Stimulated activated CD8-positive, alpha-beta memory T cell treated with anti-CD3 and anti-CD28 coated beads, Interleukin-12 subunit alpha, Interleukin-12 subunit beta, amount 100 ng/mL, for 24 hours (primary cell): Measurements from ENCODE around the gene ZC3HAV1L.
"Not testable (repeated sequence)": the region's sequence is repeated elsewhere in the genome, so short reads cannot be mapped to it uniquely, and the experiment has no call there.

Experiments
- DNase-seq: peaks from one replicate; pipeline ENCODE4 v3.0.0-alpha.2; 2020; ENCODE audit errors: extremely low read depth

Gene ZC3HAV1L

GRCh38 chr7:139054101-139054500 is 18.3 kb upstream of the ZC3HAV1L start:
- DNase-seq: no peak

- no peak for DNase-seq
These were observed 15.8 kb upstream of the ZC3HAV1L start for GRCh38 chr7:139051655-139052054.

- DNase-seq: no peak
These were observed 14.1 kb upstream of the ZC3HAV1L start for GRCh38 chr7:139049936-139050335.

- DNase-seq: no peak
These were observed 13.3 kb upstream of the ZC3HAV1L start for GRCh38 chr7:139049111-139049510.

- no peak for DNase-seq
These were observed 12.1 kb upstream of the ZC3HAV1L start for GRCh38 chr7:139047970-139048369.

- no peak for DNase-seq
These were observed 10.3 kb upstream of the ZC3HAV1L start for GRCh38 chr7:139046143-139046542.

GRCh38 chr7:139044813-139045794 is 9.3 kb upstream of the ZC3HAV1L start:
- no peak for DNase-seq

GRCh38 chr7:139043823-139044812 is 8.3 kb upstream of the ZC3HAV1L start:
- peak; percentile 40 for DNase-seq

- no peak for DNase-seq
These were observed 5.7 kb upstream of the ZC3HAV1L start for GRCh38 chr7:139041378-139042085.

GRCh38 chr7:139038691-139039090 is 2.8 kb upstream of the ZC3HAV1L start:
- no peak for DNase-seq

- no peak for DNase-seq
These were observed 1.1 kb upstream of the ZC3HAV1L start for GRCh38 chr7:139036901-139037300.

- no peak for DNase-seq
These were observed 822 bp downstream of the ZC3HAV1L start for GRCh38 chr7:139034855-139035585.

GRCh38 chr7:139034336-139034735 is 1.5 kb downstream of the ZC3HAV1L start:
- no peak for DNase-seq

GRCh38 chr7:139033346-139034114 is 2.3 kb downstream of the ZC3HAV1L start:
- DNase-seq: no peak

- no peak for DNase-seq
These were observed 3.4 kb downstream of the ZC3HAV1L start for GRCh38 chr7:139032473-139032872.

GRCh38 chr7:139029353-139029752 is 6.5 kb downstream of the ZC3HAV1L start:
- no peak for DNase-seq

GRCh38 chr7:139026551-139026950 is 9.3 kb downstream of the ZC3HAV1L start:
- DNase-seq: no peak

GRCh38 chr7:139025861-139026260 is 10.0 kb downstream of the ZC3HAV1L start:
- not testable (repeated sequence) for DNase-seq

GRCh38 chr7:139023076-139023475 is 12.8 kb downstream of the ZC3HAV1L start:
- DNase-seq: no peak

GRCh38 chr7:139022286-139022685 is 13.6 kb downstream of the ZC3HAV1L start:
- no peak for DNase-seq
